ENCODE results near the gene TMEM126A.
"Not testable (repeated sequence)": the region's sequence is repeated elsewhere in the genome, so short reads cannot be mapped to it uniquely, and the experiment has no call there.

TMEM126A gene

DNA sequence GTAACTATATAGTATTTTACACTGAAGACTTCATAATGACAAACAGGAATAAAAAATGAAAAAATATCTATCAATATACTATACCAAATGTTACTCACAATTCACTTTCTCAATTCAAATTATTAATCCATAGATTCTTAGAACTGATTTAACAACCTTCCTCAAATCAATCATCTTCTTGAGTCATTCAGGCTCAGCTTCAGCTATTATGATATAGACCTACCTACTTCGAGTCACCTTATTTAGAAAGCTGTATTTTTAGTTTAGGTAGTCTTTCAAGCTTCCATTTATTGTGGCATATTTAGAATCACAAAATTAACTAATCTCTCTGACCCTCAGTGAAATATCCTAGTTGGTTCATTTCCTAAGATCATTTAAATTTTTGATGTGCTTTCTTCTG is 9.0 kb downstream of the TMEM126A start:
- in situ Hi-C loops (cut with MboI; ENCODE audit: low sequenced_read_pairs), result no loop called here

- in situ Hi-C loops (cut with MboI; ENCODE audit: low sequenced_read_pairs), result no loop called here
Observed at GRCh38 chr11:85658180-85658579, 10.4 kb downstream of the TMEM126A start.

- in situ Hi-C loops (cut with MboI; ENCODE audit: low sequenced_read_pairs), result no loop called here
Observed at GRCh38 chr11:85661972-85662664, 14.4 kb downstream of the TMEM126A start.

- in situ Hi-C loops (cut with MboI; ENCODE audit: low sequenced_read_pairs), result no loop called here
Observed at GRCh38 chr11:85663080-85663752, 15.4 kb downstream of the TMEM126A start.

DNA sequence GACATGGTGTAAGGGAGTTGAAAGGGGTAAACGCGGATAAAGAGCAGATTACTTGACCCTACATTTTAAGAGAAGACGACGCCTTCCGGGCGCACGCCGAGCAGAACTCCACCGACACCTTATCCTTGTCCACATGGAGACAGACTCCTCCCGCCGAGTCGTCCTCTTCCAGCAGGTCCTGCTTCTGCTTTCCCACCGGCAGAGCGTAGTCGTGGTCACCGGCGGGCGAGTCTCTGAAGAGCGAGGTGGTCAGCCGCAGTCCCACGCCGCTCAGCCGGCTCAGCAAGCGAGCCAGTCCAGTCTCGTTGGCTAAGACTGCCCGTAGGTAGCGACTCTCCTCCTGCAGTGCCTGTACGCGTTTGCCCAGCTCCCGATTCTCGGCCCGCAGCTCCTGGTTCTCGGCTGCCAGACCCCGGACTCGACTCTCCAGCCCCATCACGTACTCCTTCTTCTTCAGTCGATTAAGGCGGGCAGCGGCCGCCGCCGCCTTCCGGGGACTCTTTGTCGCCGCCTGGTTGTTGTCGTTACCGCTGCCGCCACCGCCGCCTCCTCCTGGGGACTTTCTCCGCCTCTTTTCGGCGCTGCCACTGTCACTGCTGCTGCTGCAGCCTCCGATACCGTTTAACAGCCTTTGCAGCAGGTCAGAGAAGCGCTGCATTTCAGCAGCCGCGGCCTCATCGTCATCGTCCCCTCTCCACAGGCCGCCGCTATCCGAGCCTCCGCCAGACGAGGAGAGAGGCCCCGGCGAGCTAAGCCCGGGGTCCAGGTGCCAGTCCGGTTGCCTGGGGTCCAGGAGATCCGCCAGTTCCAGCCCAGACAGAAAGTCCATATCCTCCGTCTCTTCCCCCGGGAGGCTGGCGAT is 16.2 kb downstream of the TMEM126A start:
- in situ Hi-C loops (cut with MboI; ENCODE audit: low sequenced_read_pairs), result no loop called here

DNA sequence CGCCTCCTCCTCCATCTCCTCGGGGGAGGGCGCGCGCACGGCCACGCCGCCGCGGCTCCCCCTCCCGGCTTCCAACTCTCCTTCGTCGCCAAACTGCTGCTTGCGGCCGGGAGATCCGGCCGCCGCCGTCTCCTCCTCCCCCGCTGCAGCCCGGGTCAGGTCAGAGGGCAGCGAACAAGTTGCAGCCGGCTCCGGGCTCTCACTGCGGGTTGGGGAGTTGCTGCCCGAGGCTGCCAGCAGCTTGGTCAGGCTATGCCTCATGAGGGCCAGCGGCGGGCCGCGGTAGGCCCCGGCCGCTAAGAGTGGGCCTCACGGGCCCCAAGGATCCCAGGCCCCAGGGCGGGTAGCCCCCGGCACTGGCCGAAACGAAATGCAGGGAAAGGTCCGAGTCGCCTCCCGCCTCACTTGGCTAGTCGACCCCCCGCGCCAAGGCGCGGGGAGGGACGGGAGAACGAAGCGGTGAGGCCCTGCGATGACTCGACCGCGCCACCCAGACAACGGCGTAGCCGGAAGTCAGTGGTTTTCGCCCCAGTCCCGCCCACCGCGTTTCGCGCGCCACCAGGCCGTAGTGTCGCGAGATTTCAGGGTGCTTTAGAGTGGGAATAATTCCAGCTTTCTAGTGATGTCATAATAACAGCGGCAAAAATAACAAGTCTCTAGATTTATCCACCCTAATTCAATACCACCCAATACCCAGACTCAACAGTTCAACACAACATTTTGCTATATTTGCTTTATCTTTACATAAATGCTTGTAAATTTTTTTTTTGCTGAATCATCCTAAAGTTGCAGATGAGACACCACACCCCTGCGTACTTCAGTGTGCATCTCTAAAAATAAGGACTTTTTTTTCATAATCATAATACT is 17.1 kb downstream of the TMEM126A start, which contains the start of gene CREBZF:
Gene CREBZF, minus strand, starts transcription at position 515 of the 867 bp plus-strand sequence. Its CDS starts 254 bp downstream, at position 261.
- in situ Hi-C loops (cut with MboI; ENCODE audit: low sequenced_read_pairs), result no loop called here

GRCh38 chr11:85665733-85666132 is 18.0 kb downstream of the TMEM126A start:
- in situ Hi-C loops (cut with MboI; ENCODE audit: low sequenced_read_pairs), result no loop called here

DNA sequence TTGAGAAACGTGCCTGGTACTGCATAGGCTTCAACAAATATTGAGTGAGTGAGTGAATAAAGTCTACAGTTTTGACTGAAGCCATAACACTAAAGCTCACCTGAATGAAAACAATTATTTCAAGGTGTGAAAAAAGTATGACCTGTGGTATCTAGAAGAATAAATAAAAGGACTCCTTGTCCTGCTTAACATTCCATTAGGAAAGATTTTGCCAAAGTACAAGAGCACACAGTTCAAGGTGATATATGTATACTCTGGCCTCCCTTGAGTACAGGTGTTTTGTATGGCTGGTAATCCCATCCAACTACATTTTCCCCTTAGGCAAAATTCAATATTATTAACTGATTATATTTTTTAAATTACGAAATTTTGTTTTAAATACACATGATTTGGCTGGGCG is 18.9 kb downstream of the TMEM126A start:
- in situ Hi-C loops (cut with MboI; ENCODE audit: low sequenced_read_pairs), result no loop called here

GRCh38 chr11:85668157-85668556 is 20.4 kb downstream of the TMEM126A start:
- in situ Hi-C loops (cut with MboI; ENCODE audit: low sequenced_read_pairs), result no loop called here

- in situ Hi-C loops (cut with MboI; ENCODE audit: low sequenced_read_pairs), result not testable (repeated sequence)
Observed at GRCh38 chr11:85670949-85671663, 23.3 kb downstream of the TMEM126A start.

GRCh38 chr11:85672105-85672902 is 24.5 kb downstream of the TMEM126A start:
- in situ Hi-C loops (cut with MboI; ENCODE audit: low sequenced_read_pairs), result no loop called here

DNA sequence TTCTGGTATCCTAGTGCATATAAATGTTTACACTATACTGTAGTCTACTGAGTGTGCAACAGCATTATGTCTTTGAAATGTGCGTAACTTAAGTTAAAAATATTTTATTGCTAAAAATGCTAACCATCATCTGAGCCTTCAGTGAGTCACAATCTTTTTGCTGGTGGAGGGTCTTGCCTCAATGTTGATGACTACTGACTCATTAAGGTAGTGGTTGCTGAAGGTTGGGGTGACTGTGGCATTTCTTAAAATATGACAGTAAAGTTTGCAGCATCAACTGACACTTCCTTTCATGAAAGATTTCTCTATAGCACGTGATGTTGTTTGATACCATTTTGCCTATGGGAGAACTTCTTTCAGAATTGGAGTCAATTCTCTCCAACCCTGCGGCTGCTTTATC is 25.6 kb downstream of the TMEM126A start:
- in situ Hi-C loops (cut with MboI; ENCODE audit: low sequenced_read_pairs), result no loop called here

DNA sequence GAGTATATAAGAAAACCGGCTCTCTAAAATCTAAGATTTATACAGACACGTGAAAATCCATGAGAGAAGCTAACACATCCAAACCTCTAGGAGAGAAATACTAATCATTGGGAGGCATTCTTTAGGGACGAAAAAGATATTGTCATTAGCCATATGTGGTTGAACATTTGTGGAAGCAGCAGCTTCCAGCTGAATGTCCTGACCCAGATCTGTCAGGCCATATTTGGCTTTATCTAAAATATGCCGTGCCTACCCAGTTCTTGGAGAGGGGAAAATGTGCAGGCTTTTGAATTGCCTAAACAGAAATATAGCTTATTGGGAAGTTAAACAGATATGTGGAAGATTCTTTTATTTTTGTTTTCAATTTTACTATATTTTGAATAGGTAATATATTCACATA is 31.8 kb downstream of the TMEM126A start:
- in situ Hi-C loops (cut with MboI; ENCODE audit: low sequenced_read_pairs), result no loop called here

DNA sequence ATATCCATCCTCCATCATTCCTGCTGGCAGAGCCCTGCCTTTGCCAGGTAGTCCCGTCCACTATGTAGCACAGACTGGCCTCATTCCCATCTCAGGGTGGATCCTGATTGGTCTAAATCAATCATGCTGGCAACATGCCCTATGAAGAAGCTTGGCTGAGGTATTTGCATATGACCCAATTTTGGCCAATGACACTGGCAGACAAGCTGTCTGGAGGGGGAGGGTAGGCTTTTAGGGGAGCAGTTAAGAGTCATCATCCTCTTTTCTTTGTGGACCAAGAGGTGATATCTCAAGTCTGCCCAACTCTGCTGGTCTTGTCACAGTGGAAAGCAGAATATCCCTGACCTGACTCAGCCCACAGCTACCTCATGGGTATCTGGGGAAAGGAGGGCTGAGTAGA is 33.1 kb downstream of the TMEM126A start:
- in situ Hi-C loops (cut with MboI; ENCODE audit: low sequenced_read_pairs), result no loop called here

DNA sequence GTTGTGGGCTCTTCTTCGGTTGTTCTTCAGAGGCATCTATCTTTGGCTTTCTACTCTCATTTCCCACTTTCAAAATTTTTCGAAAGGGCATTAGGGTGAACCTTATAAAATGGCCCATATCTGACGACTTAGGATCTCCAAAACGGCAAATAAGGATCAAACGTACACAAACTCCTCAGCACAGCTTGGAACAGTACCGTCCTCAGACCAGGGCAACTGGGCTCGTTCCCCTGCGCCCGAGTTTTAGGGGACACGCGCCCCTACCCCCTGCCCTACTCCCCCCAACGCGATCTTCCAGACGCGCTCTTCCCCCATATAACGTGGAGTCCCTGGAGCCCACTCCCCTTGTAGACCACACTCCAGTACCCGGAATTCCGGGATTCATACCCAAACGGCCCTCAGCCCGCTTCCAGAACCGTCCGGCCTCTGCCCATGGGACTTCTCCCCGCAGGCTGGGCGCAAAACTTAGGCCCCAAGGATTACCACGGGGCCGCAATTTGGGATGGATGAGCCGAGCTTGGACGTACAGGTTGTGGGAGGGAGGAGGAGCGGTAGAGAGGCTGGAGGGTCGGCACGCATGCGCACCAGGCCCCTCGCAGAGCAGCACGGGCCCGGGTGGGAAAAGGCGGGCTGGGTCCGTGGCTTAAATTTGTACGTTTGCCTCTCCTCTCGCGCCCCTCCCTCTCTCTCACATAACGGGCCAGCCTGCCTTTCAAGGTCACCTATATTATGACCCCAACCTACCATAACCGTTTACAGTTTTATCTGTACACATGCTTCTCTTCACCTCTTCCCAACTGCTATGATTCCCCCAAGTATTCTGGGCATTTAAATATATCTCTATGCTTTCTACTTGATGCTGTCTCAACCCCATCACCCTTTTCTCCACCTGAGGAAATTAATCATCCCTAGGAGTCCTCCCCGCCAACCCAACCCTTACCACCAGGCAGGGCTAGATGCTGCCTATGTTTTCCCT is 34.9 kb downstream of the TMEM126A start:
- in situ Hi-C loops (cut with MboI; ENCODE audit: low sequenced_read_pairs), result no loop called here

DNA sequence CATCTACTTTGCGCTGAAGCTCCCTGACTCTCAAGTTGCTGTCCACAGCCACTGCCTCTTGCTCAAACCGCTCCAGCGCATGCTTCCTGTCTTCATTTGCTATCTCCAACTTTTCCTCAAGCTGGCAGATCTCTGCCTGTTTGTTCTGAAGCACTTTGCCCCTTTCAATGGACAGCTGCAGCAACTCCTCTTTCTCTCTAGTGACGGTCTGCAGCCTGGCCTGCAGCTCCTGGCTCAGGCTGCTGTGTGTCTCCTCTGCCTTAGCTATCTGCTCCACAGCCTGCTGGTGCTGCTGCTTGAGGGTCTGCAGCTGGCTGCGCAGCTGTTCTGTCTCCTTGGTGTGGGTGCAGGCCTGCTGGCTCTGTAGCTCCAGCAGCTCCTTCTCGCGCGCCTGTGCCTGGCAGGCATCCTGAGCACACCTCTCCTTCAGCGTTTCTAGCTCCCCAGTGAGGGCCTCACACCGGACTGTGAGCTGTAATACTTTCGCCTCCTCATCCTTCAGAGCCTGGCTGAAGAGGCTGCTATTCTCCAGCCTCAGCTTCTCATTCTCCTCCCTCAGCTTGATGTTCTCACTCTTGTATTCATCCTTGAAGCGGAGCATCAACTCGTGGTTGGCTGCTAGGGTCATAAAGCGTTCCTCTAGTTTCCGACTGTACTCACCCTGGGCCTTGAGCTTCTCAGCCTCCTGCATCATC is 37.5 kb downstream of the TMEM126A start:
- in situ Hi-C loops (cut with MboI; ENCODE audit: low sequenced_read_pairs), result no loop called here

DNA sequence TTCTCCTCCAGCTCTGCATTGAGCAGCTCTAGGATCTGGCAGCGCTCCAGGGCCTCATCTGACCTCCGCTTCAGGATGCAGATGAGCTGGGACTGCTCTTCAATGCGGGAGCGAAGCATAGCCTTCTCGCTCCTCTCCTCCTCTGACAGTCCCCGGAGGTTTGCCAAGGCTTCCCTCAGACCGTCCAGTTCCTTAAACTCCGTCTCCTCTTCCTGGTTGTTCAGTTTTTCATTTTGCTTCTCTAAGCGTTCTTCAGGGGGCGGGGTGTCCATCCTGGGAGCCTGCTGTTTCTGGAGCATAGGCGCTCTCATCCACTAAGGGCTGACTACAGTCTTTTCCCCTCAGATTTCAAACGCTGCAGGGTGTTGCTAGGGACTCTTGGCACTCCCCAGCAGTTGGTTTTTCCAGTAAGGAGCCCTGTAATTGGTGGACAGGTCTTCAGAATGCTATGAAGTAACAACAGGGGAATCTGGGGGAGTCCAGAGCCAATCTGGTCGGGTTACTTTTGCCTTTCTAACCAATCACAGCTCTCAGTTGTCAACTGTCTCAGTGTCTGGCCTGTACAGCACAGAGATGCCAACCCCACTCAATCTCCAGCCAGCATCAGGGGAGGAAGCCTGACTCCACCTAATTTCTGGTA is 38.2 kb downstream of the TMEM126A start, which contains the start of gene CCDC89:
Gene CCDC89, minus strand, starts transcription at position 376 of the 640 bp plus-strand sequence. Its CDS starts 65 bp downstream, at position 311.
- in situ Hi-C loops (cut with MboI; ENCODE audit: low sequenced_read_pairs), result no loop called here

All from hTERT RPE-1 (cell line).